Glutamatergic neuron (in vitro differentiated cells): ENCODE measurements around the gene TRAK1. TPM values are rescaled to one million over a fixed set of nuclear protein-coding genes. Genes with fewer than 3 reads are reported as not detected.

Experiments
- DNase-seq: peaks from one replicate; pipeline ENCODE4 v3.0.0; 2022
- H3K27ac Mint-ChIP-seq: one replicate; pipeline ENCODE4 v1.8.0; 2020; ENCODE audit warnings: mild to moderate bottlenecking, mixed read lengths, inconsistent platforms; ENCODE audit not compliant: unreplicated experiment
- H3K27me3 Mint-ChIP-seq: one replicate; pipeline ENCODE4 v1.8.0; 2020; ENCODE audit warnings: mild to moderate bottlenecking, moderate library complexity, mixed read lengths, inconsistent platforms; ENCODE audit not compliant: unreplicated experiment
- H3K36me3 Mint-ChIP-seq: one replicate; pipeline ENCODE4 v1.8.0; 2020; ENCODE audit warnings: mild to moderate bottlenecking, mixed read lengths, inconsistent platforms; ENCODE audit not compliant: unreplicated experiment
- H3K4me1 Mint-ChIP-seq: one replicate; pipeline ENCODE4 v1.8.0; 2020; ENCODE audit warnings: mild to moderate bottlenecking, low read depth, mixed read lengths, inconsistent platforms; ENCODE audit not compliant: unreplicated experiment
- H3K4me3 Mint-ChIP-seq: one replicate; pipeline ENCODE4 v1.8.0; 2020; ENCODE audit warnings: mild to moderate bottlenecking, mixed read lengths, inconsistent platforms; ENCODE audit not compliant: unreplicated experiment
- H3K9me3 Mint-ChIP-seq: one replicate; pipeline ENCODE4 v1.8.0; 2020; ENCODE audit warnings: mild to moderate bottlenecking, moderate library complexity, mixed read lengths, inconsistent platforms; ENCODE audit not compliant: unreplicated experiment
- CTCF ChIP-seq: fragments of 200-600 bp; sonication (generic); IDR thresholded peaks from one replicate; pipeline ENCODE4 v1.5.0; 2021; ENCODE audit not compliant: partially characterized antibody, unreplicated experiment
- total RNA-seq: library from RNA; stranded (reverse); fragmentation: NEBNext Ultra II Directional; extraction: Animal tissue kit (Norgen Biotek cat#: 25700); gene quantifications from one replicate; pipeline ENCODE4 v1.2.1, GENCODE V29; 2021; ENCODE audit not compliant: unreplicated experiment

The TRAK1 gene
- total RNA-seq, 1 donor from 2014 or later: 308 TPM

GRCh38 chr3:42129014-42129953, 38.1 kb downstream of the TRAK1 start:
- H3K27ac Mint-ChIP-seq: peak overlapping the region; percentile 67
- peaks cover 7% of the 10 kb centered on the region for H3K36me3 Mint-ChIP-seq
- no peak for TF ChIP-seq CTCF
- DNase-seq: no peak
- H3K4me1 Mint-ChIP-seq: peaks cover 4% of the 10 kb centered on the region
- H3K9me3 Mint-ChIP-seq: peaks cover 20% of the 10 kb centered on the region
- H3K27me3 Mint-ChIP-seq: peaks cover 11% of the 10 kb centered on the region
- H3K4me3 Mint-ChIP-seq: no peak overlapping the region

GRCh38 chr3:42130007-42130328, 38.8 kb downstream of the TRAK1 start:
- Mint-ChIP-seq H3K27me3 (peaks cover 7% of the 10 kb centered on the region), H3K36me3 (peaks cover 7% of the 10 kb centered on the region), H3K27ac (no peak overlapping the region), H3K9me3 (peaks cover 17% of the 10 kb centered on the region), H3K4me1 (peaks cover 4% of the 10 kb centered on the region), H3K4me3 (no peak overlapping the region)
- TF ChIP-seq CTCF: no peak
- no peak for DNase-seq

- no peak for DNase-seq
- Mint-ChIP-seq H3K27me3 (peaks cover 9% of the 10 kb centered on the region), H3K27ac (no peak overlapping the region), H3K9me3 (peaks cover 16% of the 10 kb centered on the region), H3K4me3 (no peak overlapping the region), H3K36me3 (peaks cover 7% of the 10 kb centered on the region), H3K4me1 (peaks cover 6% of the 10 kb centered on the region)
- TF ChIP-seq CTCF: no peak
Measured at GRCh38 chr3:42130329-42131070, 39.3 kb downstream of the TRAK1 start.

- Mint-ChIP-seq H3K36me3 (peaks cover 7% of the 10 kb centered on the region), H3K27ac (no peak overlapping the region), H3K4me1 (peaks cover 14% of the 10 kb centered on the region), H3K4me3 (no peak overlapping the region), H3K9me3 (peaks cover 23% of the 10 kb centered on the region), H3K27me3 (peaks cover 9% of the 10 kb centered on the region)
- TF ChIP-seq CTCF: no peak
- DNase-seq: no peak
Measured at GRCh38 chr3:42133500-42134298, 42.5 kb downstream of the TRAK1 start.
